Activated CD8-positive, alpha-beta memory T cell treated with anti-CD3 and anti-CD28 coated beads for 24 hours (primary cell): ENCODE results near the gene ROR2.
"Not testable (repeated sequence)": the region's sequence is repeated elsewhere in the genome, so short reads cannot be mapped to it uniquely, and the experiment has no call there.

ENCODE experiments used
- DNase-seq: peaks from one replicate; pipeline ENCODE4 v3.0.0-alpha.2; 2020

ROR2 gene

DNA sequence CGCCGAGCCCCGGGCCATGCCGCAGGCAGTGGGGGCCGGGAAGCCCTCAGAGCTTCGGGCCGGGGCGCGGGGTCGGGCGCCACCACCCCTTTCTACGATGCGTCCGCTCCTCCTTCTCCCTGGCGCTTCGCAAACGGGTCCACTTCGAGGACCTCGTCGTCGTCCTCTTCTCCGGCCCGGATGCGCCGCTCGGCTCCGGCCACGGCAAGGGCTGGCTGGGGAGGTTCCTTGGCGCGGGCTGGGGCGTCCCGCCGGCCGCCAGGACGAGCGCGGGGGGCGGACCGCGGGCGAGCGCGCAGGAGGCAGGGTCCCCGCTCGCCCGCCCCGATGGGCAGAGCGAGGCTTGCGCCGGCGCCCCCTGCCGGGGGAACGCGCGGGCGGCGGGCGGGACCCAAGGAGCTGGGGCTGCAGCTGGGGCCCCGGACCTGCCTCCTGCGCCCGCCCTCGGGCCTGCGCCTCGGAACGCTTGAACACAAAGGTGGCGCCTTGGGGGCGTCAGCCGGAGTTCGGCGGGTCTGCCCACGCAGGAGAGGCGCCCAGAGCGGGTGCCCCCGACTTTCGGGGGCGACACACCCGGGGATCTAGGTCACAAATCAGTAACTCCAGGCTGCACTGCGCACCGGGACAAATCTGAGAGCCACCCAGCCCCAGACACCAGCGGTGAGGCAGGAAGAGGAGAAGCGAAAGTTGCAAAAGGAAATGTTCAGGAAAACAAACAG is at the start of gene ROR2:
TSS of gene ROR2 (minus strand) at position 283 of the 719 bp plus-strand sequence.
- peak; percentile 82 for DNase-seq

DNA sequence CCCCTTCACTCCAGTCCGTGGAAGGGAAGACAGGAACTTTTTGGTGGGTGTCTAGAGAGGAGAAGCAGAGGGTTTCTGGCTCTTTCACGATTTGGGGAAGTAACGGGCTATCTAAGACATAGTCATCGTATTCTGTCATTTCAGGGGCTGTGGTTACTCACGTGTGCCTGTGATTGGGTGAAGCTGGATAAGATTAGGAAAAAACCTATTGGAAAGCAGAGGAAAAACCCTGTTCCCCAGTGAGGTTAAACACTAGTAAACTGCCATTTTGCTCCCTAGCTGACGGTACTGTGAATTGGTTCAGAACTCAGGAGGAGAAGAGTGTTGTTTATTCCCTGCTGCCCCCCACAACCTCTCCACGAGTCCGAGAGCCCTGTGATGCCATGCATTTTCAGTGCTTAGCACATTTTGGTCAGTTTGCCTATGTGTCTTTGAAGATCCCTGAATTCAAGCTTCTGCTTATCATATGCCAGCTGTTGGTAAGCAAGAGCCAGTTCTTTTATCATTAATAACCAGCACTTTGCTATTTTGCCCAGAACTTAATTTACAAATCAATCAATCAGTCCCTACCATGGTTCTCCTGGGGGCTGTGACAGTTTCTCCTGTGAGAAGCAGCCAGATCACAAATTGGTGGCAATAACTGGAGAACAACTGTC is 45.1 kb upstream of the ROR2 start:
- DNase-seq, result no peak

DNA sequence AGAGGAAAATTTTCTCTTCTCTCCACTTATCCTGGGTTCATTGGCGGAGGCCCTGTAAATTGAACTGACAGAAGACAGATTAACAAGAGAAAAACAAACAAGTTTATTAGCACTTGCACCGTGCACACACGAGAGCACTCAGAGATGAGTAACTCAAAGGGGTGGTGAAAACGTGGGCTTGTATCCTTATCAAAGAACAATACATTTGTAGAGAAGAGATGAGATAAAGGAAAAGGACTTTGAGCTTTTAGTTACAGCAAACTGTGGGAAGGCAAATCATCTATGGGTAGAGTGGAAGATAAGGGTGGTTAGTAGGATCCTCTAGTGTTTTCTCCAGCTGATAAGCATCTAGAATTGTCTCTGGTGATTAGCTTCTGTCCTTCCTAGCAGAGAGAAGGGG is 44.4 kb upstream of the ROR2 start:
- no peak for DNase-seq

DNA sequence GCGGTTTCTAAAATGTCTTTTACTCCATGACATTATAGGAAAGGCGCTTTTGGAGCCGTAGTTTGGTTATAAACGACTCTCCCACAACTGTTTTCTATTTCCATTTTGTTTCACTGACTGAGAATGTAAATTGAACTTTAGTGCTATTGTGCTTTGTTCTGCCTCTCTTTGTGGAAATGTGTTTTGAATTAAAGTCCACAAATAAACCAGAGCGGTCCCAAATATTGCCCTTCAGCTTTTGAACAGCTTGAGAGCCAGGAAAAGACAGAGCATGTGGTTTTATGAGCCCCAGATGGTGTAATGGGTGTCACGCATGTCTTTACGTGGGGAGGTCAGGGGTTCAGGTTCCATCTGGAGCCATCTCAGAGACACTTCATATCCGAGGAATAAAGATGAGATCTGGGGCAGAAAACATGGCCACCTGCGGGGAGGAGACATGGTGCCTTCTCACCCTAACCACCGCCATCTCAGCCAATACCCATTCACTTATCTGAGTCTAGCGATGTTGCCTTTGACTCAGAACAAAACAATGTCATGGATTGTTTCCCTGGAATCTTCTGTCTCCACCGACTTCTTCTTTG is 42.5 kb upstream of the ROR2 start:
- no peak for DNase-seq

DNA sequence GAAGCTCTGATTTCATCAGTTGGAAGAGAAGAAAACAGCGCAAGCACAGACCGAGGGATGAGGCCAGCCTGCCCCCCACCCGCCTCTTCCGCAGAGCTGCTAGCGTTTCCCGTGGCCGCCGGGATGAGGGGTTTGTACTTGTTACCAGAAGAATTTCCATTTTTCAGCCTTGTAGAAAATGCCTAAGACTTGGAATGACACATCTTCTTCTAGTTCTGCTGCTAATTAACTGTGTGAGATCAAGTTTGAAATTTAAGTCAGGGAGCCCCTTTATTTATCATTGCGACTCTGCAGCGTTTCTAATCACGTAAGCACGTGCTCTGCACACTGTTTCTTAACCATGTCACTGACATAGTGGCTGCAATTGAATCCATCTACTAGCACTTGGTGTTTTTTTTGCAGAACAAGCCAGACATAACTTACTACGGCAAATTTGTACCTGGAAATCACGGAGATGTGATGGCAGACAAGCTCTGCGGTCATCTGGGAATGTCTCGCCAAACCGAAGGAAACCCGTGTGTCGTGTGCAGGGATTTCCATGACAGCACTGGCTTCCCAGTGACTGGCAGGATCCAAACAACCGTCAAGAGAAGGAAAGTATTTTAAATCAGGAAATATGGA is 41.8 kb upstream of the ROR2 start:
- no peak for DNase-seq

DNA sequence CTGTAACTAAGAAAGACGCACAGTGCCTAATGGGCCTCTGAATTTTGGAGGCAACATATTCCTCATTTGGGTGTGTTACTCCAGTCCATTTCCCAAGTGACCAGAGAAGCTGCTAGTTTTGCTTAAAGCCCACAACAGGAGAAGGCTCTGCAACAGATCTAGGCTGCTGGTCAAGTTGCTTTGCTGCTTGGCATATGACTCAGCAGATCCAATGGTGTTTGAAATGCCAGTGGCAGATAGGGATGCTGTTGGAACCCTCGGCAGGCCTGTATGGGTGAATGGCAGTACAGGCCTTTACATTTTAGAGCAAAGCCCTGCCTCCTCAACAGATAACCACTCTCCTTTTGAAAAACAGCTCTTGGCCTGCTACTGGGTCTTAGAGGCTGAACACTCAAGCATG is 36.2 kb upstream of the ROR2 start:
- DNase-seq, result no peak

DNA sequence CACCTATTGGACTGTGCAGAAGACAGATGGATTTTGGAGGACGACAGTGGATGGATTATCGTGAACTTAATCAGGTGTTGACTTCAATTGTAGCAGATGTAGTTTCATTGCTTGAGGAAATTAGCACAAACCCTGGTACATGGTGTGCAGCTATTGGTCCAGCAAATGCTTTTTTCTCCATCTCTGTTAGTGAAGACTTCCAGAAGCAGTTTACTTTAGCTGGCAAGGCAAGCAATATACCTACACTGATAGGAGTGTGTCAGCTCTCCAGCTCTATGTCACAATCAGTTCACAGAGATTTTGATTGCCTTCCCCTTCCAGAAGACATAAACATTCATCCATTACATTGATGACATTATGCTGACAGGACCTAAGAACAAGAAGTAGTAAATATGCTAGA is 35.7 kb upstream of the ROR2 start:
- no peak for DNase-seq

DNA sequence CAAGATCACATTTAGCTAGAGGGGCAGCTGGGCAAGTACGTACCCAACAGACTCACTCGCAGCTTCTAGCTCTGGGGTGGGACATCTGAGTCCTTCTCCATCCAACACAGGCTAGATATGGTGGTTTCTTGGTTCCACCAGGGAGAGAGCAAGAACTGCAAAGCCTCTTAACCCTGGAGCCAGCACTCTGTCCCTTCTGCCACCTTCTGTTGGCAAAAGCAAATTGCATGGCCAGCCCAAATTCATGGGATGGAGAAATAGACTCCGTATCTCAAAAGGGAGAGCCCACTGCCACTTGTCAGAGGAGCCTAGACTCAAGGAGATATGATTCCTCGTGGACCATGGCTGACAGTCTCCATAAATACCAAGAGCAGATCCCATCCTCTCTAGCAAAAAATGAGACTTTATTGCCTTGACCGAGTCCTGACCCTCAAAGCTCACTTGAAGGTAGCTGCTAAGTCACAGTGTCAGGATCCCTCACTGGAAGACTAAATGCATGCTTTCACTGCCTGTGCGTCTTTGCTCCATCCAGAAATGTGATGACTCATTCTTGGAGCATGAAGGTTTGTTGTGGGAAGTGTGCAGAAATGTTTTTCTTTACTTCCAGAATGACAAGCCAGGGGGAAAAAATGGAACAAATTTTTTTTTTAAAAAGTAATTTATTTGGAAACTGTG is 28.8 kb upstream of the ROR2 start:
- DNase-seq, result no peak

DNA sequence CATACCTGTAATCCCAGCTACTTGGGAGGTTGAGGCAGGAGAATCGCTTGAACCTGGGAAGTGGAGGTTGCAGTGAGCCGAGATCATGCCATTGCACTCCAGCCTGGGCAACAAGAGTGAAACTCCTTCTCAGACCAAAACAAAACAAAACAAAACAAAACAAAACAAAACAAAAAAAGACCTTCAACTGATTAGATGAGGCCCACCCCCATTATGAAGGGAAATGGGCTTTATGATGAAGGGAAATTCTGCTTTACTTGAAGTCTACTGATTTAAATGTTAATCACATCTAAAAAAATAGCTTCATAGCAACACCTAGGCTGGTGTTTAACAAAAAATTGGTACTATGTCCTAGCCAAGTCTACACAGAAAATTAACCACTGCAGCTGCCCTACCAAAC is 25.2 kb upstream of the ROR2 start:
- DNase-seq, result not testable (repeated sequence)

DNA sequence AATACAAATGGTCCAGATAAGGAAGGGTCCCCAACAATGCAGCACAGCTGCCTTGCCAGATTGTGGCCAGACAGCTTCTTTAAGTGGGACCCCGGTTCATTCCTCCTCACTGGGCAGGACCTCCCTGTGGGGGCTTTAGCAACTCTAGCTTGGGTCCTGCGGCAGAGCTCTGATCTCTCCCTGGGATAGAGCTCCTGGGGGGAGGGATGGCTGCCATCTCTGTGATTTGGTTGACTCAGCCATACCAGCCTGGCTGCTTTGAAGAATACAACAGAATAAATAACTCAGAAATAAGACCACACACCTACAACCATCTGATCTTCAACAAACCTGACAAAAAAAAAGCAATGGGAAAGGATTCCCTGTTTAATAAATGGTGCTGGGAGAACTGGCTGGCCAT is 22.7 kb upstream of the ROR2 start:
- no peak for DNase-seq

DNA sequence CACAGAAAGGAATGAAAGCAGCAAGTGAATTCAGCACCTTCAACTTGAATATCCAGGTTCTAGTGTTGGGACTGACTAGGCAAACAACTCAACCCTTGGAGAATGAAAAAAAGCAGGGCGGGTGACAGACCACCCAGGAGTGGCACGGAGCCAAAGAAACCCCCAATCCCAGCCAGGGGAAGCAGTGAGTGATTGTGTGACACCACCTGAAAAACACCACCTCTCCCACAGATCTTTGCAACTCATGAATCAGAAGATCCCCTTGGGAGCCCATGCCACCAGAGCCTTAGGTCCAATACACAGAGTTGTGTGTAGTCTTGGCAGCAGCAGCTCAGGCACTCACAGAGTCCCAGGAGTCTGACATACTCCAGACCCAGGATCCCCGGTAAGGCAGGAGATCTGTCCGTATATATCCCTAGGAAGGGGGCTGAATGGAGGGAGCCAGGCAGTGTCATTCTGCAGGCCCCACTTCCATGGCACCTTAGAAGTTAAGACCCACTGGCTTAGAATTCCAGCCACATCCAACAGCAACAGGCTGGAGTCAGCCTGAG is 22.1 kb upstream of the ROR2 start:
- no peak for DNase-seq

DNA sequence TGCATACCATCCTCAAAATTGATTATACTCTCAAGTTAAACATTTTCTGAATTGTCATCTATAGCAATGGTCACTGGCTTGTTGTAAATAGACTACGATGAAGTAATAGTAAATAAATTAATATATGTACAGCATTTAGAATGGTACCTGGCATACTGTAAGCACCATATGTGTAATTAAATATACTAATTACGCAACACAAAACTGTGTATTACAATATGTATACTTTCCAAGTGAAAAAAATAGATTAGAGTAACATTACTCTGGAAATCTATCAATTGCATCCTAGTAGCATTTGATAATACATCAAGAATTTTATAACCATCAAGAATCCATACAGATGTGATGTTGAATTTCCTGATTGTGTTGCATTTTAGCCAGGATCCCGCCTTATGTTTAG is 17.2 kb upstream of the ROR2 start:
- no peak for DNase-seq

DNA sequence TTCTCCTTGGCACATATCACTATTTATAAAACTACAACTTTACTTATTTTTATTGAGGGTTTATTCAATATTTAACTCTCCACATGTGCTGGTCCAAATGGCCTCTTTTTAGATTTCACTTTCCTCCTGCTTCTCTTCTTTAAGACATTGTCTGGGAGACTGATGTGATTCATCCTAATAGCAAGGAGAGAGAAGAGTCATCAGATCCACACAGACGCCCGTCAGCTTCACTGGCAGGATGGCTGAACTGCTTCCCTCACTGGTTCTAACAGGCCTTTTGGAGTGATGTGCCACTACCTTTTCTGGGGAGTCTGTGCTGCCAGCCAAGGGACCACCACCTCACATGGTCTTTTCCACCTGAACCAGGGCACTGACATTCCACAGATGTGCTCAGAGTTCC is 16.5 kb upstream of the ROR2 start:
- DNase-seq, result no peak

DNA sequence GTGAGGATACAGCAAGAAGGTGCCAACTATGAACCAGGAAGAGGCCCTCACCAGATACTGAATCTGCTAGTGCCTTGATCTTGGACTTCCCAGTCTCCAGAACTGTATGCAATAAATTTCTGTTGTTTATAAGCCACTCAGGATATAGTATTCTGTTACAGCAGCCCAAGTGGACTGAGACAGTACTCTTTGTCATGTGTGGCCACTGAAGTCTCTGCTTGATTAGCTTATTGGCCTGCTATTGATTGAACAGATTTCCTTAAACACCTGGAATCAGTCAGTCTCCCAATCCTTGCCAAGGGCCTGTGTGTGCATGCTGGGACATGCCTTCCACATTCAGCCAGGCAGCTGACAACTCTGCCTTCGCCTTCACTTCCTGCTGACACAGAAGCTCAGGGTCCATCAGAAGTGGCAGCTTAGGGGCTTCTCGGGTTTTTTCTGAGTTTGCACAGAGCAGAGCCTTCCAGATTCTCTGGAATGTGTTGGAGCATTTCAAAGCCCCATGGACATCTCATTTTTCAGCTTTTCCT is 13.7 kb upstream of the ROR2 start:
- no peak for DNase-seq

DNA sequence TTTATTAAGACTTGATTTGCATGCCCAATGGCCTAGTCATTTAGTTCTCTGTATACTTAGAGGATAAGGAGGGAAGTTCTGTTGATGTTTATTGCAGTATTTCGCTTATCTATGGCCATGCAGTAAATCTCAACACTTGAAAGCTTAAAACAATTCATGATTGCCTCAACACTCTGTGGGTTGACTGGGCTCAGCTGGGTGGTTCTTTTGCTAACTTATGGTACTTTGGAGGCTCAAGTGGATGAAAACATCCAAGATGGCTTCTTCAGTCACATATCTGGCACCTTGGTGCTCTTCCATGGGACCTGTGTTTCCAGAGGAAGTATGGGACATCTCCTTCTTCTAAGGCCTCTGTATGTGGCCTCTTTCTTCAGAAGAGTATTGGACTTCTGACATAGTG is 10.3 kb upstream of the ROR2 start:
- no peak for DNase-seq

DNA sequence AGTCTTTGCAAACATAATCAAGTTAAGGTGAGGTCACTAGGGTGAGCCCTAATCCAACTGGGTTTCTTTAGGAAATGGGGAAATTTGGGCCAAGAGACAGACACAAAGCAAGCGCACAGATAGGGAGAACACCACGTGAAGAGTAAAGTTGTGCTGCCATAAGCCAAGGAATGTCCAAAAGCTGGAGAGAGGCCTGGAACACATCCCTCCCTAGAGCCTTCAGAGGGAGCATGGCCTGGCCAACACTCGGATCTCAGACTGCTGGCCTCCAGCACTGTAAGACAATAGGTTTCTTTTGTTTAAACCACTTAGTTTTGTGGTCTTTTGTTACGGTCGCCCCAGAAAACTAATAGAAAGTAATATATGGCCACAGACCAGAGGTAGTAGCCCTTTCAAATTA is 8.1 kb upstream of the ROR2 start:
- no peak for DNase-seq

DNA sequence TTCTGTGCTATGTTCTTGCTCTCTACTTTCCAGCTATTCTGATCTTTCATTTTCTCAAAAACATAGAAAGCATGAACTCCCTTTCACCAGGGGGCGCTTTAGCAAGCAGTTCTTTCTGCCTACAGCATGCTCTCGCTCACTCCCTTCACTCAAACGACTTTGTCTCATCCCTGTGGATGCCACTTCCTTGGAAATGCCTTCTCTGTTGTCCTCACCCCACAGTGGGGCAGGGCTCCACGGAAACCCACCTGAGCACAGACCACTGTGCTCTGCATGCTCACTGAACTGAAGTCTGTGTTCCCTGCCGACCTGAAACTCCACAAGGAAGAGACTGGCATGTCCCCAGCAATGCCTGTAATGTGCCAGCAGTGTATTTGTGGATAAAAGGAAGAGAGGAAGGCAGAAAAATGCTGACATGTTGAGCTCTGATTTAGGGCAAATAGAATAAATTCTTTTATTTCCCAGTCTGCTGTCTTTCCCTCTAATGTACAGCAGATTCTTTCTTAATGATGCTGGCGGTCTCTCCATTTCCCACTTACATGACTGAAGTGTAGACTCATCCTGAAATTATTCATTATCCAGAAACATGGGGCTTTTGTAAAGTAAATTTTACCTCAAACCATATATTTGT is 4.9 kb upstream of the ROR2 start:
- no peak for DNase-seq

DNA sequence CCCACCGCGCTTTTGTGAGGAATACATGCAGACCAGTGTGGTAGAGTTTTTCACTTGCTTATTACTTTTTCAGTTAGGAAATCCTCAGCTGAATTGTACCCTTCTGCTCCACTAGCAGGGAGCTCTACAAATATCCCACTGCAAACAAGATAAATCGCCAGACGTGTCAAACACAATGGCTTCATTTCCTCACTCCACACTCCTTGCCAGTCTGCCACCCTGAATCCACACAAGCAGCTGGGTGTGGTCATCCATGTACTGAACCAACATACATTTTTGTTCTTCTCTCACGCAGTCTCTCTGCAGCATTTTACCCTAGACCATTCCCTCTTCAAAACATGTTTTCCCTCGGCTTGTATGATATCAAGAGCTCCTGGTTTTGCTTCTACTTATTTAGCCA is 3.7 kb upstream of the ROR2 start:
- DNase-seq, result no peak

DNA sequence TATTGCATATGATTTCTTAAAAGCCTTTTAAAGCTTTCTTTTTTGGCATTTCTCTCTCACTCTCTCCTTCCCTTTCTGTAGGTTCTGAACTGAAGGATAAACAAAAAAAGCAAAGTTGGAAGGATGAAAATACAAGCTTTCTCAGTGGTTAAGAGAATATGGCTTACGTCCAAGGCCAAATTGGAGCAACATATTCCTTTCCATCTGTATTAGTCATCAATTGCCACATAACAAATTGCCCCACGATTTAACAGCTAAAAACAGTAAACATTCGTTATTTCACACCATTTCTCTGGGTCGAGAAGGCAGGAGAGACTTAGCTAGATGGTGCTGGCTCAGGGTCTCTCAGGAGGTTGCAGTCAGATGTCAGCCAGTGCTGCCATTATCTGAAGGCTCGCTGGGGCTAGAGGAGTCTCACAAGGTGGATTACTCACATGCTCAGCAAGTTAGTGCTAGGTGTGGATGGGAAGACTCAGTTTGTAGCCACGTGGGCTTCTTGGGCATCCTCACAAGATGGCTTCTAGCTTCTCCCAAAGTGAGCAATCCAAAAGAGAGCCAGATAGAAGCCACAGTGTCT is 2.0 kb upstream of the ROR2 start:
- DNase-seq, result no peak

DNA sequence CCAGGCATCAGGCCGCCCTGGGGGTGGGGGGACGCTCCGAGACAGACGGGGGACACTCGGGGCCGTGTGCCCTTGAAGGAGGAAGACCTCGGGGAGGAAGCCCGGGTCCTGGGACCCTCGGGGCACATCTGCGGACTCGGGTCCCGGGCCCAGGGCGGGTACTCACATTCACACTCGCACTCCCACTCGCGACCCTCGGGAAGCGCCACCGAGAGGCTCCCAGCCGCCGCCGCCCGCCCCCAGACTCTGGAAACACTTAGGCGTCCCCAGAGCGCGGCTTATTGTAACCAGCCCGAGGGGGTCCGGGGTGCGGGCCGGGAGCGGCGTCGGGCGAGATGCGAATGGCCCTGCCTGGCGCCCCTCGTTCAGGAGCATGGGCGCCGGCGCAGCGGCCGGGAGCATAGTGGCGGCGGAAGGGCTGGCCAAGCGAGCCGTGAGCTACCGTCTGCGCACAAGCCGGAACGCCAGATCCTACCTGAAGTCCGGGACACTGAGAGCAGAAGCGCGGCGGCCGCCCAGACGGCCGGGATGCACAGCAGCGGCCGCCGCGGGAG is 559 bp downstream of the ROR2 start:
- DNase-seq, result no peak

DNA sequence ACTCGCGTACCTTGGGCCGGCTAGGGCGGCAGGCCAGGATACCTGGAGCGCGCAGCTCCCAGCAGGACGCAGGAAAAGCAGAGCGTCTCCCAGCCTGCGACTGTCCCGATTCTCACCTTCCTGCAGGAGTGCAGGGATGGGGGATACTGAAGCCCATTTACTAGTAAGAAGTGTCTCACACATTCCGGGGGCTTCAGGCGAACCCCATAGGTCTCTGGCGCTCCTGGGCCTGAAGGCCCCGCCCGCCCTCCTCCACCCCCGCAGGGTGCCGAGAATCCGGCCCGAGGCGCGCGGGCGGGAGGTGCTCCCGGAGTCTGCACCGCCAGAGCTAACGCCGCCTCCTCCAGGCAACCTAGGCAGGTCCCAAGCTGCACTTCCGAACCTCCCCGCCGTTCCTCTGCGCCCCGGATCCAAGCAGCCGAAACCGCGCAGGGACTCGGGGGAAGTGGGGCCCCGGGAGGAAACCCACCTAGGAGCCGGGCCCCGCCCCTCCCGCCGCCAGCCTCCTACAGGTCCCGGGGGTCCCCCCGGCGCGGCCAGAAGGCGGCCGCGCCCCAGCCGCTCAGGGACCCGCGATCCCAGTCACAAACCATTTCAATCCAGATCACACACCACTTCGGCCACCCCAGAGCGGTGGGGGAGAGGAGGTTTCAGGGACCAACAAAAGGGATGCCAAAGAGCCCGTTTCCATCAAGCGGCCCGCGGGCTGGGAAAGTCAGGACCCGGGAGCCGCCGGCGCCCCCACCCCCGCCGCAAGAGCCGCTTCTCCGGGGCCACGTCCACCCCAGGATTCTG is 1.2 kb downstream of the ROR2 start:
- peak; percentile 61 for DNase-seq
